Amygdala (tissue), 56 donors: ENCODE data around the gene RAB3C.

Experiments
- DNase-seq, 56 donors: peaks; one replicate each; lab custom pipeline; 2025; lab: John Stamatoyannopoulos, UW

The RAB3C gene

GRCh38 chr5:58904737-58905136 lies 321.9 kb downstream of the RAB3C start:
- DNase-seq: no peak

- DNase-seq: no peak
Observed at GRCh38 chr5:58905944-58906343, 323.1 kb downstream of the RAB3C start.
